GM21619 (cell line): ENCODE results near the gene PDZD2.
"Not testable (repeated sequence)": the region's sequence is repeated elsewhere in the genome, so short reads cannot be mapped to it uniquely, and the experiment has no call there.

Experiments
- ATAC-seq: cut with Tn5 transposase; IDR thresholded peaks from one replicate; pipeline ENCODE4 v1.9.1; 2021; ENCODE audit not compliant: unreplicated experiment

The PDZD2 gene

DNA sequence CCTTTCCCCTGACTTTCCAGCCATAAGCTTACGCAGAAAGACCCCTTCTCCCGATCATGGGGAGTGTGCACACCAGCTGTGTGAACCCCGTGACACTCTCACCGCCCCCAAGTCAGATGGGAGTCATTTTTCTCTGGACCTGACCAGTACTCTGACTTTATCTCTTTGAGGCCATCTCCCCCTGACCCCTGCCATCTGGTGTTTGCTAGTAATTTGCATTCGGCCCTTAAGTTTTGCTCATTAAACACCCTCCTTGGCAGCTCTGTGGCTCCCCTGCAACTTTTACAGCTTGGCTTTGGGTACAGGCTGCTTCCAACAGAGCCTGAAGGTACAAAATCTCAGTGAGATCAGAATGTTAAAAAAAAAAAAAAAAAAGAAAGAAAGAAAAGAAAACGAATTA lies 43.9 kb downstream of the PDZD2 start:
- no peak for ATAC-seq

DNA sequence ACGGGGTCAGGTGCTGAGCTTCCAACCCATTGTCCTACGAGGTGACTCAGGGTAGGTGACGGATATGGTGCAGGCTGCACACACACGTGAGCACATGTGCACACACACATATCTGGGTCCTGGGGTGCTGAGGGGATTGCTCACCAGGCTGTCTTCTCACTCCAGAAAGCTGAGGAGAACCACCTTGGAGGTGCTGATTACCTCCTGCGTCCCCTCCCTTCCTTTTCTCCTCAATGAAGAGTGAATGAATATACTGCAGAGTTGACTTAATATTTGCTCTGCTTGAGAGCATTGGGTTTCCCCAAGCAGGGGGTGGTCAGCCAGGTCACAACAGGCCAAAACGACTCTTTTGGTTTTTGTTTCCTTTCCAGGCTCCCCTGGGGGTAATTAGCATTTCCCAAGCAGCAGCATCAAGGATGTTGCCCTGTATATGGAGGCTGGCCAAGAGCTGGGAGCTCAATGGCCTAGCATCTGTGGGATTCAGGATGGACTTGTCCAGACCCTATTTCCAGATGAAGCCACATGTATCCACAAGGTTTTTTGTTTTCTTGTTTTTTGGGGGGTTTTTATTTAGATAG lies 49.7 kb downstream of the PDZD2 start:
- ATAC-seq, result no peak

DNA sequence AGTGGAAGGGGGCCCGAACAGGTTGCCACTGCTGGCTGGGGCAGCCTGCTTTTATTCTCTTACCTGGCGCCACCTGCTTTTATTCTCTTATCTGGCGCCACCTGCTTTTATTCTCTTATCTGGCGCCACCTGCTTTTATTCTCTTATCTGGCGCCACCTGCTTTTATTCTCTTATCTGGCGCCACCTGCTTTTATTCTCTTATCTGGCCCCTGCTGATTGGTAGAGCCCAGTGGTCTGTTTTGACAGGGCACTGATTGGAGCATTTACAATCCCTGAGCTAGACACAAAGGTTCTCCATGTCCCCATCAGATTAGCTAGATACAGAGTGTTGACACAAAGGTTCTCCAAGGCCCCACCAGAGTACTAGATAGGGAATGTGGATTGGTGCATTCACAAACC lies 52.5 kb downstream of the PDZD2 start:
- not testable (repeated sequence) for ATAC-seq

DNA sequence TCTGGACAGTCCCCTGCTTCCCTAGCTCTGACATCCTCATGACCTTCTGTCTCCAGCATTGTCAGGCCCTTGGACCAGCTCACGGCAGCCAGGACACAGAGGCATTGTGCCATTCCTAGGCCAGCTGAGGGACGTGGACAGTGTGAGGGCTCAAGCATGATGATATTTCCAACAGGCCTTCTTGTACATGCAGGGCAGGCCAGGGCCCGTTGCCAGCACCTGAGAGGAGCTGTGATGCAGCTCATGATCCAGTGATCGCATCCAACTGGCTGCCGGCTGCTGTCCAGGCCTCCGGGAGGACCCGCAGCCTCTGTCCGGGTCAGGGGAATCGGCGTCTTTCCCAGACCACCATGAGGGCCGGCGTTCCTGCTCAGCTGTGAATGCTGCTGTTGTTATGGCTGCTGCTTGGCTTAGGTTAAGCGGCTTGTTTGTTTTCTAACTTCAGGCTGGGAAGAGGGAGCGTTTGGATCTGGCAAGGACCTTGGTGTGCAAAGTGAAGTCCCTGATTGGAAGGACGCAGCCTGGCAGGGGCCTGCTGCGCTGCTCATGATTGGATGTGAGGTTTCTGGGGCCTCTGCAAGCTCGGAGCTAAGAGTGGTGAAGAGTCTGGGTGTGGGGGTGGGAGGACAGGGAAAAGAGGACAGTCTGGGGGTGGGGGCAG lies 53.8 kb downstream of the PDZD2 start:
- ATAC-seq, result no peak

DNA sequence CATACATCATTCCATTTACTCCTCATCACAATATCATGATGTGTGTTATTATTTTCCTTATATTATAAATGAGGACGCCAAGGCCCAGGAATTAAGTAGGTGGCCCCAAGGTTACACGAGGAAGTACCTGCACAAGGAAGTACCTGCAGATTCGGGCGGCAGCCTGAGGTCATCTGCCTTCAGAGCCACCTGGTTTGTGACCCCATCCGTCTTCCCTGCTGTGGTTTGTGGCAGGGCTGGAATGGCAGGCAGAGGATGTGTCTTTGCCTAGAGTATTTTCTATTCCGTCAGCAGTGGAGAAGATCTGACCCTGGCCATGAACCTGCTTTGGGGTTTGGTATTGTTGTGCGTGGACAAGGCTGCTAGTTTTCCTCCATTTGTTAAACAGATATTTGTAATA lies 59.7 kb downstream of the PDZD2 start:
- ATAC-seq, result no peak

DNA sequence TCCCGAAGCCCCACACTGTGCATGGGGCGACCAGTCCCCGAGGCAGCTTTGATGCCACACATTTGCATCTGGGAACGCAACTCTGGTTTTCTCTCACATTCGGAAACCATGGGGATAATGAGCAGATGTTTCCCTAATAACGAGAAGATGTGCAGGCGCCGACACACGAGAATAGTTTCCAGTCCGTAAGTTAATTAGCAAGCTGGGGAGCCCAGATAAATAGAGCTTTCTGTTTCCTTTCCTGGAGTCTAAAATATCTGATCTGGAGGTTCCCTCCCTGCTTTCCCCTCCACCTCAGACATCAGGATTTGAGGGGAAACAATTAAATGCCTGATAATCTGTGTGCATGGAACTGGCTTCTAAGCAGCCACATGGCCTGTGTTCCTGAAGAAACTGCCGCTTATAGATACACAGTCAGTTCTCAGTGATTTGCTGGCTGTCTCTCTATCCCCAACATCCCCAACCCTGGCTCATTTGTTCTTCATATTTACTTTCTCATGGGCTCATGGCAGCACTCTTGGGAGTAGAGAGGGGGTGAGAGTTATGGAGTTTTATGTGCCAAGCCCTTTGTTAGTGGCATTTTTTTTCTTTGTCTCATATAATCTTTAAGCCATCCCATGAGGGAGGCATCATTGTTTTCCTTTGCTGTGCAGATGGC lies 62.8 kb downstream of the PDZD2 start:
- ATAC-seq, result no peak

DNA sequence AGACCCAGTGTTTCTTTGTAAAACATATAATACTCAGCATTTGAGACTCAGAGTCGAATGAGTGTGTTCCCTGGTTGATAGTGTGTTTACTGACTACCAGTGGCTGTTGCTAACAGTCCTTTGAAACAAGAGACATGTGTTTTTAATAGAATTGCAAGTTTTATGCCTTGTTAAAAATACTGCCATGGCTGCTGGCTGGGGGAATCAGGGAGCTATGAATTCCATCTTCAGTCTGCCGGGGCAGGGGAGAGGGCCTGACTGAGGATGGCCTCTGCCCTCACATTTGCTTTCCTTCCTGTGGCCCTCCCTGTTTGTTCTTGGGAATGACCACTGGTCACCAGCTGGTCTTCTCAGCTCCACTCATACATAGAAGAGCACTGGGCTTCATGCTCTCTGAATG lies 63.8 kb downstream of the PDZD2 start:
- no peak for ATAC-seq

DNA sequence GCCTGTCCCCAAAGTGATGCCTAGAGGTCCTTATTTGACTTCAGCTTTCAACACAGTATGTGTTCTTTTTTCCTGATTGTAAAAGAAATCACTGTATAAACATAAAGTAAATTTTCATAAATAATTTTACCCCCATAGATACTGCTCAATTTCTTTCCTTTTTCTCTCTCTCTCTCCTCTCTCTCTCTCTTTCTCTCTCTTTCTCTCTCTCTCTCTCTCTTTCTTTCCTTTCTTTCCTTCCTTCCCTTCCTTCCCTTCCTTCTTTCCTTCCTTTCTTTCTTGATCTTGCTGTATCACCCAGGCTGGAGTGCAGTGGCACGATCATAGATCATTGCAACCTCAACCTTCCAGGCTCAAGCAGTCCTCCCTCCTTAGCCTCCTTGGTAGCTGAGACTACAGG lies 64.8 kb downstream of the PDZD2 start:
- ATAC-seq, result no peak

DNA sequence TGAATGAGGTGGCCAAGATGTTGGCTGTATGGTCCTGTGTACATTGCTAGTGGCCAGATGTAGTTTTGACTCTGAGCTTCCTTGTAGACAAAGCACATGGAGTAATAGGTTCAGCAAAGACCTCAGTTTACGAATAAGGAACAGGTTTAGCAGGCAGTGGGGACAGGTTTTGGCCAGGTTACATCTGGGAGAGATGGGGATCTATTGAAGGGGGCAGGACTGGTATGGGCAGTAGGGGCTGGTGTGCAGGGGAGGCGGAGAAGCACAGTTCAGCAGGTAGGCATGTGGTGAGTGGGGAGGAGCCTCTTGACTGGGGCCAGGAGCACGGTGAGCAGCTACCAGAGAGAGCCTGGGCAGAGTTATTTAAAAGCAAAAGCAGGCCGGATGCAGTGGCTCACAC lies 67.3 kb downstream of the PDZD2 start:
- ATAC-seq, result no peak

DNA sequence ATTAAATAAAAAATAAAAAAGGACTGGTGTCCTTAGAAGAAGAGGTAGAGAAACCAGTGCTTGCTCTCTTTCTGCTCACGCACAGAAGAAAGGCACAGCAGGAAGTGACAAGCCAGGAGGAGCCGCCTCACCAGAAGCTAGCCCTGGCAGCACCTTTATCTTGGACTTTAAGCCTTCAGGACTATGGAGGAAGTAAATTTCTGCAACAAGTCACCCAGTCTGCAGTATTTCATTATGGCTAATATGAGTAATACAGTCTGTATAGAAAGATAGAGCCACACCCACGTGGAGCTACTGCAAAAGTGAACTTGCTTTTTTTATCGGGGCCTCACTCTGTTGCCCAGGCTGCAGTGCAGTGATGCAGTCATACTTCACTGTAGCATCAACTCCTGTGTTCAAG lies 68.4 kb downstream of the PDZD2 start:
- ATAC-seq, result no peak

DNA sequence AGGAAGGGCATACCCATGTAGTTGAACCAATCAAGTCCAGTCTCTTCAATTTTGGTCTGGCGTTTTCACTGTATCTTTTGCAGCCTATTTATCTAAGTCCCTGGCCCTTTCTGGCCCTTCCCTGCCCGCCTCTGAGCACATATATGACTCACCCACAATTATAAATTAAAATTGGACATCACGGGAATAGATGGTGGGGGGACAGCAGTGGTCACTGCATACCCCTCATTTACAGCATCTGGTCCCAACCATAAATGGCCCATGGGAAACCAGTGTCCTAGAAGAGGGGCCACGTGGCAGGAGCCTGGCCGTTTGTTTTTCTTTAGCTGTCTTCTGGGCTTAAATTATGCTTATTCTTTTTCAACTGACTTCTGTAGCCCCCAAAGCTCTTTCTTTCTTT lies 69.2 kb downstream of the PDZD2 start:
- ATAC-seq, result no peak

DNA sequence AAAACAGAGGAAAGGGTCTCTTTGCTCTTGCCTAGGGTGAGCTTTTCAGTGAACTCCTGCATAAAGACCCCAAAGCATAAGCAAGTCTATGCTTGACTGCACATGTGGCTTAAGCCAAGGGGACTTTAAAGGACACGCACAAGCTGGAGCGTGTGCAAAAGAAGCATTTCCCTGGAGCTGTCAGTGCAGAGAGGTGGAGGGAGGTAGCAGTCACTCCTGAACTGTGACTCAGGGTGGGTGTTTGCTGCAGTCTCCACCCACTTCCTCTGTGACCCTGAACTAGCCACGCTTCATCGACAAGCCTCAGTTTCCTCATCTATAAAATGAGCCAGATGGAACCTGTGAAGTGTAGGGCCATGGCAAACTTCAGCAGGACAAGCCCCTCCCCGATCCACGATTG lies 72.4 kb downstream of the PDZD2 start:
- no peak for ATAC-seq

DNA sequence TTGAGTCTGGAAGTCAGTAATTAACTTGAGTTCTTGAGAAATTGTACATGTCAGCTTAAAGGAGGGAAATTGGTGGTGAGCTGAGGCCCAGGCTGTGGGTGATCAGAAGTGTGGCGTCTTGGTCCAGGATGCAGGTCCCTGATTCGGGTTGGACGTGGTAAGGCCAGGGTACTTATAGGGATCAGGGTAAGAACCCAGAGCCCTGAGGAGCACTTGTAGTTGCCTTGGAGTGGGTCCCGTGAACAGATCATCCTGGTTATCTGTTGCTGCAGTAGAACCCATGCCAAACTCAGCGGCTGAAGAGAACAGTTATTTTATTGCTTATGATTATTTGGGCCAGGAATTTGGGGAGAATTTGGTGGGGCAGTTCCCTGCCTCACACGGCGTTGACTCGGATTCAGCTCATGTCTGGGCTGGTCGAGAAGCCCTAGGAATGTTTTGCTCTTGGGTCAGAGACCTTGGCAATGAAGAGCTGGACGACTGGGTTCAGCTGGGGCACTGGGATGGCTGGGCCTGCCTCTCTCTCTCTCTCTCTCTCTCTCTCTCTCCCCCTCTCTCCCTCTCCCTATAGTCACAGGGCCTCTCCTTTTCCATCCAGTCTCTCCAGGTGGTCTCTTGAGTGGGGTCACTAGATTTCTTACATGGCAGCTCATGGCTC lies 73.1 kb downstream of the PDZD2 start:
- ATAC-seq, result no peak

DNA sequence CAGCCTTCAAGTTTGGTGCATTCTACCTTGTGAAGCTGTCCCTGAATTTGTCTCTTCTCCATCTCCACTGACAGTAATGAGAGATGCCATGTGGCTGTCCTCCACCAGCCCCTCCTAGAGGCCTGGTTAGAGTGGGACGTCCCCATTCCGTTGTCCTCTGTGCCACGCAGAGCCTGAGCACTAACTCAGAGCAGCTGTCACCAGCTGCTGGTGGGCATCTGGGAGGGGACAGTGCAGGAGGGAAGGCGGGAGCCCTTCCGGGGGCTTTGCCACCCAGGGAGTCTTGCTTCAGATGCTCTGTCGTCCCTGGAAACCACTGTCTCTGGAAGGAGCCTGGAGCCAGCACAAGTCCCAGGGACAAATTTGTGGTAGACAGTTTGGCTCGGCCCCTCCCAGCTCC lies 78.6 kb downstream of the PDZD2 start:
- ATAC-seq, result no peak

DNA sequence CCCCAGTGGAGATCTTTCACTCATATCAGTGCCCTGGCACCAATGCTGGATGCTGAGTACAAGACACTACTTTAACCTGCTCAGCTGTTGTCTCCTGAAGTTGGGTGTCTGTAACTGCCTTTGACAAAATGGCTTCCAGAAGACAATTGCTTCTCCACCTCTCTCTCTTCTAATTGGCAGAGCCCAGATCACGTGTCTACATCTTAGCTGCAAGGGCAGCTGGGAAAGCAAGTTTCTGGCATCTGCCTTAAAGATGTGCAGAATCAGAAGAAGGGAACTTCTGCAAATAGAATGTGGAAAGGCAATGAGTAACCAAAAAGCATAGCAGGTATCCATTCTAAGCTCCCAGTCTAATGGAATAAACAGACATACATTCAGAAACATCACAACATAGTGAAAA lies 81.1 kb downstream of the PDZD2 start:
- ATAC-seq, result no peak

DNA sequence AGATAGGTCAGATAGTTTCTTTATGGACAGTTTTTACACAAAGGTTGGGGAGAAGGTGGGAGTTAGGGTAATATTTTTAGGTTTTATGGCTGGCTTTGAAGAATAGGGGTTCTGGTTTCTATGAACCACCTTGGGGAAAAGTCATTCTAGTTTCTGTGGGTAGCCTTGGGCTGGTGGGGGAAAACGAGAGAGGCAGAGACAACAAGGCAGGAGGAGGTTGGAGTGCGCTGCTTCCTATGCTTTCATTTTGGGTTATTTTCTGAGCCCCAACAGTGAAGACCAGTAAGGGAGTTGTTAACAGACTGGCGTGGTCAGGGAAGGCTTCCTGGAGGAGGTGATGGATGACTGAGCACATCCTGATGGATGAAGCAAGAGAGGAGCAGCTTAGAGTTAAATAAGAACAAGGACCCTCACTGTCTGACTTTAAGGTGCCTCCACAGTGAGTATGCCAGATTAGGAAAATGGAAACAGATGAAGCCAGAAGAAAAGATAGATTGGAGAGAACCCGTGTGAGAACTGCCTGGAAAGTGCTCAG lies 81.9 kb downstream of the PDZD2 start:
- ATAC-seq, result no peak

DNA sequence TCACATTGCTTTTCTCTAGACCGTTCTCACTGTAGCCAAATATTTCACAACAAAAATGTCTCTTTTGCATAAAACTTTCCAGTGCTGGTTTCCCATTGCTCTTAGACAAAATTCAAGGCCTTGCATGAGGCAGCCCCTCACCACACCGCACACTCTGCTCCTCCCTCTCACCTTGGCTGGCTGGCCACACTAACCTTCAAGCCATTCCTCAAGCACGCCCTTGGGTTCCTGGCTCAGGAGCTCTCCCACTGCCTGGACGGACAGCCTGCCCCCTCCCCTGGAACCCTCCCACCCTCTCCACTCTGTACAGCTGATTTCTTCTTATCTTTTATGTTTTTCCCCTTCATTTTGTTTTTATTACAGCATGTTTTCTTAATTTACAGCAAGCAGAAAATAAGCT lies 83.2 kb downstream of the PDZD2 start:
- no peak for ATAC-seq

DNA sequence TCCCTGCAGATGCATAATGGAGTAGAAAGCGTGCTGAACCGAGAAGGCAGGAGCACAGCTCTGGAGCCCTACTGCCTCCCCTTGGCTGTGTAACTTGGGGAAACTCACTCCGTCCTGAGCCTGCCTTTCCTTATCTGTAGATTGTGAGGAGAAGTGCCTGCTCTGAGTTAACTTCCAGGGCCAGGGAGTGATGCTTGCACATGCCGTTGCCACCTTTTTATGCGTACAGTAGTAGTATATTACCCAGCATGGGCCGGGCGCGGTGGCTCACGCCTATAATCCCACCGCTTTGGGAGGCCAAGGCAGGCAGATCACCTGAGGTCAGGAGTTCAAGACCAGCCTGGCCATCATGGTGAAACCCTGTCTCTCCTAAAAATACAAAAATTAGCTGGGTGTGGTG lies 87.1 kb downstream of the PDZD2 start:
- no peak for ATAC-seq

DNA sequence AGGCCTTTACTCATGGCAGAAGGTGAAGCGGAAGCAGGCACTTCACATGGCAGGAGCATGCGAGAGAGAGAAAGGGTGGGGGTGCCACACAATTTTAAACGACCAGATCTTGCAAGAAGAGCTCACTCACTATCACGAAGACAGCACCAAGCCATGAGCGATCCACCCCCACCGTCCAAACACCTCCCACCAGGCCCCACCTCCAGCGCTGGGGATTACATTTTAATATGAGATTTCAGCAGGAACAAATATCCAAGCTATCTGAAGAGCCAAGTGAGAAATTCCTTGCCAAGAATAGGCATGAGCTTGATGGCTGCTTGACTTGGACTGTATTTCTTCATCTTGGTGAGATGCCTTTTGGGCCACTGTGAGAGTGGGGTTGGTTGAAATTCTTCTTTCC lies 88.0 kb downstream of the PDZD2 start:
- ATAC-seq, result no peak

DNA sequence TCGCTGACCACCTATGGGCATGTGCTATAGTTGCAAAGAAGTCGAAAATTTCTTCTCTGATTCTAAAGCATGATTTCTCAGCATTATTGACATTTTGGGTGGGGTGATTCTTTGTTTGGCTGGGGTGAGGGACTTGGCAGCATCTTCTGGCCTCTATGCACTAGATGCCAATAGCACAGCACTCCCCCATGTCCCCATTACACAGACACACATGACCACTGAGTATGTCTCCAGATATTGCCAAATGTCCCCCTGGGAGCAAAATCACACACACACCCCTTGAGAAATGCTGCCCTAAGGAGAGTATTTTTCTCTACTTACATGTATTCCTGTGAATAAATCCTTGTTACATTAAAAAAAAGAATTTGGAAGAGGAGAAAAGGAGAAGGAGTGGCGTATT lies 89.1 kb downstream of the PDZD2 start:
- no peak for ATAC-seq

DNA sequence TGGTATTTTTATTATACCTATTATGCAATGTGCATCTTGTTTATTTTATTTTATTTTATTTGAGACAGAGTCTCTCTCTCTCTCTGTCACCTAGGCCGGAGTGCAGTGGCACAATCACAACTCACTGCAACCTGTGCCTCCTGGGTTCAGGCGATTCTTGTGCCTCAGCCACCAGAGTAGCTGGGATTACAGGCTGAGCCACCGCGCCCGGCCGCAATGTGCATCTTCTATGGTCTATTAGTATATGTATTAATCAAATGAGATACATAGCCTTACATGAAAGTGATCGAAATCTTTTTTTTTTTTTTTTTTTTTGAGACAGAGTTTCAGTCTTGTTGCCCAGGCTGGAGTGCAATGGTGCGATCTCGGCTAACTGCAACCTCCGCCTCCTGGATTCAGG lies 89.9 kb downstream of the PDZD2 start:
- ATAC-seq, result not testable (repeated sequence)

DNA sequence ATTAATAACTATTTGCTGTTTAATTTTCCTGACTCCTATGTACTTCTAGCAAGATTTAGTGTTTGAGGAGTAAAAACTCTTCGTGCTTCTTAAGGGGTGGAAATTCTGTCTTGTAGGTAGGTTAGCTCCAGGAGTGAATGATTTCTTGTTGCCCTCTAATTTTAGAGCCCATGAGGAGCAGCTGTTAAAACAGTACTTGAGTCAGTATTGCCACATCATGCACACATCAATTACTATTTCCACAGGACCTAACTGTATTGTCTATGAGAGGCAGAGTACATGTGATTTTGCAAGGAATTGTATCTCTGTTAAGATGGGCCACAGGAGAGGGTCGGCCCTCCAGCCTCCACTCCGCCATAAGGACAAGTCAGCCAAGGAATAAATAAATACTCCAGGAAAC lies 91.2 kb downstream of the PDZD2 start:
- no peak for ATAC-seq
